ENCODE data around the gene CCNF.

CCNF gene

DNA sequence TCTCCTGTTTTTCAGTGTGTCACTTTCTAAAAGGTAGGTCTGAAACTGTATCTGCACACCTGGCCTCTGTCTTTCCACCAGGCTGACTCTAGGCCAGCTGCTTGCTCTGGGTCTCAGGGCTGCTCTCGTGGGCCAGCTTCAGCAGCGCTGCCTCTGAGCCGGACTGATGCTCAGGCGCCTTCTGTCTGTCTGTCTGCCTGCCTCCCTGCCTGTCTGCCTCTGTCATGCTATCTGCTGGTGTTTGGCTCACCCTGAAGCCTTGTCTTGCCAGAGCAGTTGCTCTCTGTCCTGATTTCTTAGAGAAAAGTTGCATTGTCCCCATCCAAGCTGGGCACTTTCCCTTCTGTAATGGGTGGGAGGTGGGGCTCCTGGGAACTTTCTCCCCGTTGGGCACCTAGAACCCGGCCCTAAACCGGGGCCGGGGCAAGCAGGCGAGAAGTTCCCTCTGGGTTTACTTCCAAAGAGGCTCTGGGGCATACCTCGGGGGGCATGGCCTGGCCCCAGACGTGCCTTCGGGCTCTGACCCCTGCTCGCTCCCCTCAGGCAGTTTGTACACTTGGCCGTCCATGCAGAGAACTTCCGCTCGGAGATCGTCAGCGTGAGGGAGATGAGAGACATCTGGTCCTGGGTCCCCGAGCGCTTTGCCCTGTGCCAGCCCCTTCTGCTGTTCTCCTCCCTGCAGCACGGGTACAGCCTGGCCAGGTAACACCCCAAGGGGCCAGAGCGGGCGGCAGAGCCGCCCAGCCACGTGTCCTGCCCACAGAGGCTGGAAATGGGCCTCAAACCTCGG is 68.6 kb downstream of the CCNF start:
- Histone ChIP-seq H3K4me1 (peaks cover 73% of the 10 kb centered on the region), H3K9me3 (no peaks in the 10 kb centered on the region), H3K27ac (peak overlapping the region; percentile 71), H3K36me3 (peaks cover 74% of the 10 kb centered on the region), H4K20me1 (peaks cover 100% of the 10 kb centered on the region), H3K4me3 (no peak overlapping the region), H3K27me3 (no peaks in the 10 kb centered on the region), H3K4me2 (peak overlapping the region; percentile 65), H3K9ac (peak overlapping the region; percentile 54)
- TF ChIP-seq Cebpa-rat (IDR thresholded peaks at IDR 0.05) = no peak

DNA sequence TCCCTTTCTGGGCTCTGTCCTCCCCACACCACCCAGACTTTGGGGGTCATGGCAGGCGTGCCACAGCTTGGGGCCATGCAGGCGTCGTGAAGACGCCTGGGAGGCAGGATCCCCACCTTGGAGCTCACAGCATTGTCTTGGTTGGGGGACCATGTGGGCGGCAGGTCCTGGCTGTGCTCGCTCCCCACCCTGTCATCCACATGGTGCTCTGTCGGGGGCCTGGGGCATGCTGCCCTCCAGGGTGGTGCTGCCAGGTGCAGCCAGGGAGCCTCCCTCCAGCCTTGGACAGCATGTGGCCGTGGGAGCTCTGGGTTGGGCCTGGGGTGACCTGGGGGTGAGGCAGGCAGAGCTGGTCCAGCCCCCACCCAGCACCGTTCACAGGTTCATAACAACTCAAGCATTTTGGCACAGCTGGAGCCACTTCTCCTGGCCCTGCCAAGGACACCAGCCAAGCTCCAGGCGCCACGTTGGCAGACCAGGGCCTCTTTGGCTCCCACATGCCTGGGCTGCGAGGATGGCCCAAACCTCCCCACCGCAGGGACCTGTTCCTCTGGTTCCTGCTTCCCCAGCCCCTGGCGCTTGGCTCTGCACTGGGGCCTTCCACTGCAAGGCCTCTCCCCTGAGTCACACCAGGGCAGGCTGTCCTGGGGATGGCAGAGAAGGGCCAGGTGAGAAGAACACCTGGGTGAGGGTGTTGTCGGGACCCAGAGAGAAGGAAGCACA is 69.4 kb downstream of the CCNF start:
- Histone ChIP-seq H3K27ac (peak overlapping the region; percentile 71), H3K4me3 (no peak overlapping the region), H3K4me2 (peak overlapping the region; percentile 65), H3K9me3 (no peaks in the 10 kb centered on the region), H3K36me3 (peaks cover 67% of the 10 kb centered on the region), H3K4me1 (peaks cover 74% of the 10 kb centered on the region), H3K27me3 (no peaks in the 10 kb centered on the region), H3K9ac (peak overlapping the region; percentile 54), H4K20me1 (peaks cover 94% of the 10 kb centered on the region)
- TF ChIP-seq Cebpa-rat (IDR thresholded peaks at IDR 0.05) = no peak

DNA sequence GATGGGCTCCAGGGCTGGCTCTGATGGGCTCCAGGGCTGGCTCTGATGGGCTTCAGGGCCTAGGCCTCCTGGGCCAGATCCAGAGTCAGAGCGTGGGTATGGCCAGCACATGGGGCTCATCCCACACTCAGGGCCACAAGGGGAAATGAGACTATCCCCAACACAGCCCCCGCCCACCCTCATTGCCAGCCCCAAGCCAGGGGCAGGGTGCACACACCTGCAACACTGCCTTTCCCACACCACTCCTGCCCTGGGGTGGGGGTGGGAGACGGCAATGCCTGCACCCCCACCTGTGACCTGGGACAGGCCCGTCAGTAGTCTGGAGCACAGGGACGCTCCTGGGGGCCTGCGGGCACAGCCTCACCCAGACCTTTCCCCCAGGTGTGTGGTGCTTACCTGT is 70.2 kb downstream of the CCNF start:
- Histone ChIP-seq H3K36me3 (peaks cover 66% of the 10 kb centered on the region), H3K9me3 (no peaks in the 10 kb centered on the region), H3K4me3 (no peak overlapping the region), H3K27me3 (no peaks in the 10 kb centered on the region), H4K20me1 (peaks cover 86% of the 10 kb centered on the region), H3K9ac (0 out of 2 replicates have a peak overlapping the region, but pooled peaks have one; percentile 54), H3K4me1 (peaks cover 74% of the 10 kb centered on the region), H3K27ac (no peak overlapping the region; the same call in 1 of the 2 replicates), H3K4me2 (no peak overlapping the region)
- TF ChIP-seq Cebpa-rat (IDR thresholded peaks at IDR 0.05) = no peak

DNA sequence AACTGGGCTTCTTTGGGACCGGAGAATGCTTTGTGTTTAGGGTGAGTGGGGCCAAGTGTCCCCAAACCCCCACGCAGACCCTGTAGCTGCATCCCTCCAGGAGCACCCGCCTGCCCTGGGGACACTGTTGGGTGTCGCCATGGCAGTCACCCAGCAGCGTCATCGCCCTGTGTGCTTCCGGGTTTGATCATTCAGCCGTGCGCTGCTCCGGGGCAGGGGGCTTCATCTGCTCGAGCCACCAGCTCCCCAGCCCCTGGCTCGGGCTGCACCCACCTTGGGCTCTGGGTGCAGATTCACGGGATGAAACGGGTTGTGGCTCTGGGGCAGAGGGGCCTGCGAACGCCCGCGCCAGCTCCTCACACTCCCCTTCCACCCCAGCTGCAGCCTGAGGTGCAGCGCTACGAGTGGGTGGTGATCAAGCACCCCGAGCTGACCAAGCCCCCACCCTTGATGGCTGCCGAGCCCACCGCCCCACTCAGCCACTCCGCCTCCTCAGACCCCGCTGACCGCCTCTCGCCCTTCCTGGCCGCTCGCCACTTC is 70.7 kb downstream of the CCNF start:
- Histone ChIP-seq H4K20me1 (peaks cover 81% of the 10 kb centered on the region), H3K27ac (no peak overlapping the region), H3K27me3 (no peaks in the 10 kb centered on the region), H3K9me3 (no peaks in the 10 kb centered on the region), H3K4me1 (peaks cover 74% of the 10 kb centered on the region), H3K9ac (no peak overlapping the region), H3K36me3 (peaks cover 66% of the 10 kb centered on the region), H3K4me2 (no peak overlapping the region), H3K4me3 (no peak overlapping the region)
- no peak for TF ChIP-seq Cebpa-rat (IDR thresholded peaks at IDR 0.05)

DNA sequence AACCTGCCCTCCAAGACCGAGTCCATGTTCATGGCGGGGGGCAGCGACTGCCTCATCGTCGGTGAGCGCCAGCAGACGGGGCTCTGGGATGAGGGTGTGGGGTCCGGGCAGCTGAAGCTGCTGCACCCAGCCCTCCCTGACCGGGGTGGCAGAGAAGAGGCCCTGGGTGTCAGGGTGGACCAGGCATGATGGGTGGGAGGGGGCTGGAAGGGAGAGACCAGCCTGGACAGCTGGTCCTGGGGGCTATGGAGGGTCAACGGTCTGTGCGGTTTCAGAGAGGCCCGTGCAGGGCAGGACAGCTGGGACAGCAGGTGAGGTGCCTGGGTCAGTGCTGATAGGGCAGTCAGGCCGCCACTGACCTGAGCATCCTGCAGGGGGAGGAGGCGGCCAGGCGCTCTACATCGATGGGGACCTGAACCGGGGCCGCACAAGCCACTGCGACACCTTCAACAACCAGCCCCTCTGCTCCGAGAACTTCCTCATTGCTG is 71.2 kb downstream of the CCNF start:
- H3K27me3 ChIP-seq = no peaks in the 10 kb centered on the region
- no peak overlapping the region for H3K27ac ChIP-seq
- peaks cover 76% of the 10 kb centered on the region for H4K20me1 ChIP-seq
- H3K36me3 ChIP-seq = peaks cover 66% of the 10 kb centered on the region
- peaks cover 70% of the 10 kb centered on the region for H3K4me1 ChIP-seq
- H3K4me3 ChIP-seq = no peak overlapping the region
- H3K9ac ChIP-seq = no peak overlapping the region
- no peak for TF ChIP-seq Cebpa-rat (IDR thresholded peaks at IDR 0.05)
- peak overlapping the region; percentile 50 for H3K4me2 ChIP-seq
- no peaks in the 10 kb centered on the region for H3K9me3 ChIP-seq

DNA sequence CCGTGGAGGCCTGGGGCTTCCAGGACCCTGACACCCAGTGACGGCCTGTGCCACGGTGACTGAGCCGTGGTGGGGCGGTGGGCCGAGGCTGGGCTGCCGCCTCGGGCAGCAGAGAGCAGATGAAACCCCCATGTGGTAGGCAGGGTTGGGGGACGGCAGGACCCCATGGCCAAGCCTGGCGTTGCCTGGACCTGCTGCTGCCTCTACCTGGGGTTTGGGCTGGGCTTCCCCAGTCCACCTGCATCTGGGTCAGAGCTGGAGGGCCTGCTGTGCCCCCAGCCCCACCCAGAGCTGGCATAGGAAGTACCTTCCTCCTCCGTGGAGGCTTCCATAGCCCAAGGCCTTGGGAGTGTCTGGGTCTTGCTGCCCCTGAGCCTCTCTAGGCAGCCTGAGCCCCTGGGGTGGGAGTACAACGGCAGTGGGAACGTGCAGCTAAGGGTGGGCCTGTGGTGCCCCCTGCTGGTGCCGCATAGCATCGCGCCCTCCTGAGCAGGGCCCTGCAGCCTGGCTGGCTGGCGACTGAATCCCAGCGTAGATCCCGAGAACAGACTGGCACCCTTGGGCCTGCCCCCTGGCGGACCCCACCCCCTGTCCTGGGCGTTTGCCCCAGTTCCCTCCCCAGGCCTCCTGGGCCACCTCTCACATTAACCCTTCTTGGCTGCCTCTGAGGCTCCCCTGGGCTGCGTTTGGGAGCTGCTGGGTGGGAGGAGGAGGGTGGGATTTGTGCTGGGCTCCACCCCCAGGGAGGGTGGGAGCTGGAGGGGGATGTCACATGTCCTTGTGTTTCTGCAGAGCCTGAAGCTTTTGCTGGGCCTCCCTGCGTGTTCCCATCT is 71.9 kb downstream of the CCNF start:
- Histone ChIP-seq H3K27me3 (no peaks in the 10 kb centered on the region), H4K20me1 (peaks cover 69% of the 10 kb centered on the region), H3K4me3 (no peak overlapping the region), H3K27ac (no peak overlapping the region), H3K9me3 (no peaks in the 10 kb centered on the region), H3K36me3 (peaks cover 67% of the 10 kb centered on the region), H3K4me1 (peaks cover 64% of the 10 kb centered on the region), H3K9ac (no peak overlapping the region), H3K4me2 (peak overlapping the region; percentile 50)
- TF ChIP-seq Cebpa-rat (IDR thresholded peaks at IDR 0.05) = no peak

DNA sequence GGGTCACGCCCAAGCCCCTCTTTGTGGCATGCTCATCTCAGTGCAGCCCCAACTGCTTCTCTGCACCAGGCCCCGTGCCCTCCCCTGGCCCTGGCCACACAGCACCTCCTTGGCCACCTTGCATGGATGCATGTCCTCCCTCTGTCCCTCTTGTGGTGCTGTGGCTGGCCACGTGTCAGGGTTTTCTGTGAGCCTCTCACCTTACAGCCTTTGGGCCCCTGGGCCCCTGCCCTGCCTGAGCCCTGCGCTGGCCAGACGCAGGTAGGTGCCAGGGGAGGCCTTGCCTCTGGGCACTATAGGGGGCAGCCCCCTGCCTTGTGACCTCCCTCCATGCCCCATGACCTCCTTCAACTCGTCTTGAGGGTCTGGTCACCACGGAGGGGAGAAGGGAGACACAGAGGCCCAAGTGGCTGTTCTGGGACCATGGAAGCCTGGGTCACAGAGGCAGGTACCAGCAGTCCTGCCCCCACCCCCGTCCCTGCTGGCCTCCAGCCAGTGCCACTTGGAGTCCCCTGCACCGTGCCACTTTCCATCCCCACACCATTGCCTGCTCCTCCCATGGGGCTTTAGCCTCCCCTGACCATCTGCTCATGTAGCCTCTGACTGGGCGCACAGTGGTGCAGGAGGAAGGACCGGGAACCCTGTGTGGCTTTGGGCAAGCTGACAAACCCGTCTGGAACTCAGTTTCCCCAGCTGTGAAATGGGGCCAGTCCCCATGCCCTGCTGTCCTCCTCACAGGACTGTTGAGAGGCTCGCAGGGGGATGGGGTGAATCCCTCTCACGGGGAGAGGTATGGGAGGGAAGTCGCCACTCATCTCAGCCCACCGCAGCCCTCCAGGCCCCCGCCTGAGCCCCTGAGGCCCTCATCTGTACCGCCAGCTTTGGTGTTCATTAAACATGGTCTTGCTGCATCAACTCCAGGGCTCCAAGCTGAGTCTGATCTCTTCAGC is 73.0 kb downstream of the CCNF start:
- Histone ChIP-seq H3K4me1 (peaks cover 61% of the 10 kb centered on the region), H3K27ac (no peak overlapping the region), H3K27me3 (no peaks in the 10 kb centered on the region), H3K4me3 (no peak overlapping the region), H4K20me1 (peaks cover 62% of the 10 kb centered on the region), H3K36me3 (peaks cover 65% of the 10 kb centered on the region), H3K4me2 (peak overlapping the region; percentile 50; the same call in 1 of the 2 replicates), H3K9ac (0 out of 2 replicates have a peak overlapping the region, but pooled peaks have one; percentile 35), H3K9me3 (no peaks in the 10 kb centered on the region)
- TF ChIP-seq Cebpa-rat (IDR thresholded peaks at IDR 0.05) = no peak

DNA sequence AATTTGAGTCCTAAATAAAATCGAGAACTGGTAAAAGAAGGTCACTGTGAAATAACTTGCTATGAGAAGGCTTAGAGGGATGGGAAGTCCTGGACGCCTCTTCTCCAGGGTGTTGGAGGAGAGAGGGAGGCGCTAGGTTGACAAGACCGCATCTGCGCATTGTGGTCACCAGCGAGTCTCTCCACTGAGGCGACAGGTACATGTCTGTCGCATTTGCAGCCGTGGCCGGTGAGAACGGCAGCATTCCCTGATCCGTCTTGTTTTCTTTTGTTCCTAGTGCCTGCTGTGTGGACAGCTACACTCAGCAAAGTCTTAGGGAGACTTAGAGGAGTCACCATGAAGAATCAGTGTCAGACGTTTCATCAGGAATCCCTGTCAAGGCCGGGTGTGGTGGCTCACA is 76.4 kb downstream of the CCNF start:
- Histone ChIP-seq H3K4me2 (no peak overlapping the region), H3K4me3 (no peak overlapping the region), H4K20me1 (peaks cover 34% of the 10 kb centered on the region), H3K36me3 (peaks cover 39% of the 10 kb centered on the region), H3K4me1 (peaks cover 58% of the 10 kb centered on the region), H3K27me3 (no peaks in the 10 kb centered on the region), H3K9ac (0 out of 2 replicates have a peak overlapping the region, but pooled peaks have one; percentile 40), H3K9me3 (no peaks in the 10 kb centered on the region), H3K27ac (no peak overlapping the region)
- TF ChIP-seq Cebpa-rat (IDR thresholded peaks at IDR 0.05) = no peak
